Type B pancreatic cell (in vitro differentiated cells): ENCODE results near the gene TMED3. TPM values are rescaled to one million over a fixed set of nuclear protein-coding genes. Genes with fewer than 3 reads are reported as not detected.

Experiments used
- DNase-seq: peaks from one replicate; pipeline ENCODE4 v3.0.0; 2021; ENCODE audit warnings: mixed read lengths; ENCODE audit not compliant: unreplicated experiment; ENCODE audit errors: extremely low spot score
- H3K27ac Mint-ChIP-seq: 2 replicates; pipeline ENCODE4 v1.8.0; 2021; ENCODE audit warnings: mild to moderate bottlenecking, mixed read lengths
- H3K27me3 Mint-ChIP-seq: 2 replicates; pipeline ENCODE4 v1.8.0; 2021; ENCODE audit warnings: mixed read lengths
- H3K36me3 Mint-ChIP-seq: 2 replicates; pipeline ENCODE4 v1.8.0; 2021; ENCODE audit warnings: mixed read lengths
- H3K4me1 Mint-ChIP-seq: one replicate; pipeline ENCODE4 v1.8.0; 2021; ENCODE audit warnings: mixed read lengths; ENCODE audit not compliant: unreplicated experiment
- H3K4me3 Mint-ChIP-seq: 2 replicates; pipeline ENCODE4 v1.8.0; 2021; ENCODE audit warnings: mild to moderate bottlenecking, mixed read lengths
- H3K9me3 Mint-ChIP-seq: 2 replicates; pipeline ENCODE4 v1.8.0; 2021; ENCODE audit warnings: mixed read lengths
- CTCF ChIP-seq: fragments of 200-600 bp; sonication (generic); conservative IDR thresholded peaks from 2 replicates; pipeline ENCODE4 v1.5.0; 2021; ENCODE audit warnings: antibody characterized with exemption, mild to moderate bottlenecking
- total RNA-seq: library from RNA; stranded (reverse); gene quantifications from 2 replicates; pipeline ENCODE4 v1.2.1, GENCODE V29; 2021; ENCODE audit warnings: low replicate concordance

Gene TMED3
- total RNA-seq, 1 donor from 2014 or later = 87.6 TPM

- DNase-seq = no peak
- Mint-ChIP-seq H3K36me3 (peaks cover 8% of the 10 kb centered on the region), H3K4me1 (no peaks in the 10 kb centered on the region), H3K4me3 (no peak overlapping the region), H3K27ac (no peak overlapping the region), H3K27me3 (no peaks in the 10 kb centered on the region), H3K9me3 (no peaks in the 10 kb centered on the region)
- no peak for TF ChIP-seq CTCF
Measured at GRCh38 chr15:79371591-79371990, 60.7 kb downstream of the TMED3 start.

GRCh38 chr15:79372428-79372827 lies 61.5 kb downstream of the TMED3 start:
- H3K4me1 Mint-ChIP-seq = no peaks in the 10 kb centered on the region
- no peaks in the 10 kb centered on the region for H3K9me3 Mint-ChIP-seq
- peaks cover 8% of the 10 kb centered on the region for H3K36me3 Mint-ChIP-seq
- DNase-seq = no peak
- no peak for TF ChIP-seq CTCF
- no peak overlapping the region for H3K27ac Mint-ChIP-seq
- no peaks in the 10 kb centered on the region for H3K27me3 Mint-ChIP-seq
- H3K4me3 Mint-ChIP-seq = no peak overlapping the region

Other genes starting within 250 kb of the TMED3 start
- 0.41 and 1.5 TPM in 2 replicates for gene RASGRF1, start 220.3 kb upstream of the TMED3 start, total RNA-seq
- gene ANKRD34C, start 28.4 kb upstream of the TMED3 start, total RNA-seq = not detected in 2 replicates
- gene MINAR1, start 121.2 kb downstream of the TMED3 start, total RNA-seq = 1.1 and 3.0 TPM in 2 replicates